Activated naive CD8-positive, alpha-beta T cell (primary cell): Measurements from ENCODE around the gene HLA-F.

ENCODE experiments used
- H3K27ac Mint-ChIP-seq: one replicate; pipeline ENCODE4 v1.8.0; 2021; ENCODE audit warnings: mixed read lengths
- H3K27me3 Mint-ChIP-seq: one replicate; pipeline ENCODE4 v1.8.0; 2021; ENCODE audit warnings: mixed read lengths
- H3K36me3 Mint-ChIP-seq: one replicate; pipeline ENCODE4 v1.8.0; 2021; ENCODE audit warnings: mixed read lengths
- H3K4me1 Mint-ChIP-seq: one replicate; pipeline ENCODE4 v1.8.0; 2021; ENCODE audit warnings: low read depth, mixed read lengths
- H3K4me3 Mint-ChIP-seq: one replicate; pipeline ENCODE4 v1.8.0; 2021; ENCODE audit warnings: mild to moderate bottlenecking, mixed read lengths
- H3K9me3 Mint-ChIP-seq: one replicate; pipeline ENCODE4 v1.8.0; 2021; ENCODE audit warnings: low read depth, mixed read lengths

The HLA-F gene

GRCh38 chr6:29708432-29709179, 14.6 kb upstream of the HLA-F start:
- Mint-ChIP-seq H3K9me3 (no peaks in the 10 kb centered on the region), H3K27me3 (no peaks in the 10 kb centered on the region), H3K36me3 (no peaks in the 10 kb centered on the region), H3K27ac (peak overlapping the region; percentile 64), H3K4me3 (peak overlapping the region; percentile 76), H3K4me1 (peaks cover 79% of the 10 kb centered on the region)

- H3K4me3 Mint-ChIP-seq, result peak overlapping the region; percentile 76
- peaks cover 82% of the 10 kb centered on the region for H3K4me1 Mint-ChIP-seq
- no peaks in the 10 kb centered on the region for H3K9me3 Mint-ChIP-seq
- peak overlapping the region; percentile 64 for H3K27ac Mint-ChIP-seq
- no peaks in the 10 kb centered on the region for H3K27me3 Mint-ChIP-seq
- no peaks in the 10 kb centered on the region for H3K36me3 Mint-ChIP-seq
These were observed 14.0 kb upstream of the HLA-F start for GRCh38 chr6:29709188-29709587.

- peak overlapping the region; percentile 66 for H3K27ac Mint-ChIP-seq
- peaks cover 87% of the 10 kb centered on the region for H3K4me1 Mint-ChIP-seq
- H3K9me3 Mint-ChIP-seq, result no peaks in the 10 kb centered on the region
- no peaks in the 10 kb centered on the region for H3K36me3 Mint-ChIP-seq
- H3K4me3 Mint-ChIP-seq, result peak overlapping the region; percentile 59
- H3K27me3 Mint-ChIP-seq, result no peaks in the 10 kb centered on the region
These were observed 12.8 kb upstream of the HLA-F start for GRCh38 chr6:29710281-29710941.

- H3K4me1 Mint-ChIP-seq, result peaks cover 32% of the 10 kb centered on the region
- no peak overlapping the region for H3K27ac Mint-ChIP-seq
- H3K4me3 Mint-ChIP-seq, result no peak overlapping the region
- peaks cover 11% of the 10 kb centered on the region for H3K36me3 Mint-ChIP-seq
- no peaks in the 10 kb centered on the region for H3K27me3 Mint-ChIP-seq
- no peaks in the 10 kb centered on the region for H3K9me3 Mint-ChIP-seq
These were observed 2.4 kb upstream of the HLA-F start for GRCh38 chr6:29720863-29721262.

GRCh38 chr6:29723666-29724588, 693 bp downstream of the HLA-F start:
- Mint-ChIP-seq H3K9me3 (no peaks in the 10 kb centered on the region), H3K27ac (peak overlapping the region; percentile 87), H3K4me3 (peak overlapping the region; percentile 94), H3K36me3 (peaks cover 25% of the 10 kb centered on the region), H3K4me1 (peaks cover 61% of the 10 kb centered on the region), H3K27me3 (no peaks in the 10 kb centered on the region)

- Mint-ChIP-seq H3K9me3 (no peaks in the 10 kb centered on the region), H3K4me3 (peak overlapping the region; percentile 94), H3K27ac (peak overlapping the region; percentile 87), H3K4me1 (peaks cover 71% of the 10 kb centered on the region), H3K36me3 (peaks cover 25% of the 10 kb centered on the region), H3K27me3 (no peaks in the 10 kb centered on the region)
These were observed 2.0 kb downstream of the HLA-F start for GRCh38 chr6:29724937-29725869.

GRCh38 chr6:29726001-29726400, 2.8 kb downstream of the HLA-F start:
- H3K9me3 Mint-ChIP-seq, result no peaks in the 10 kb centered on the region
- peak overlapping the region; percentile 87 for H3K27ac Mint-ChIP-seq
- H3K4me1 Mint-ChIP-seq, result peaks cover 78% of the 10 kb centered on the region
- H3K4me3 Mint-ChIP-seq, result peak overlapping the region; percentile 94
- no peaks in the 10 kb centered on the region for H3K27me3 Mint-ChIP-seq
- peaks cover 25% of the 10 kb centered on the region for H3K36me3 Mint-ChIP-seq

GRCh38 chr6:29726571-29727194, 3.4 kb downstream of the HLA-F start:
- Mint-ChIP-seq H3K4me3 (peak overlapping the region; percentile 94), H3K27me3 (no peaks in the 10 kb centered on the region), H3K36me3 (peaks cover 25% of the 10 kb centered on the region), H3K4me1 (peaks cover 79% of the 10 kb centered on the region), H3K9me3 (no peaks in the 10 kb centered on the region), H3K27ac (peak overlapping the region; percentile 87)

GRCh38 chr6:29727637-29728036, 4.4 kb downstream of the HLA-F start:
- peaks cover 77% of the 10 kb centered on the region for H3K4me1 Mint-ChIP-seq
- H3K27me3 Mint-ChIP-seq, result no peaks in the 10 kb centered on the region
- no peaks in the 10 kb centered on the region for H3K9me3 Mint-ChIP-seq
- H3K4me3 Mint-ChIP-seq, result peak overlapping the region; percentile 57
- H3K36me3 Mint-ChIP-seq, result peaks cover 25% of the 10 kb centered on the region
- peak overlapping the region; percentile 87 for H3K27ac Mint-ChIP-seq

GRCh38 chr6:29728173-29728874, 5.1 kb downstream of the HLA-F start:
- Mint-ChIP-seq H3K36me3 (peaks cover 25% of the 10 kb centered on the region), H3K27me3 (no peaks in the 10 kb centered on the region), H3K4me1 (peaks cover 78% of the 10 kb centered on the region), H3K9me3 (no peaks in the 10 kb centered on the region), H3K27ac (peak overlapping the region; percentile 87), H3K4me3 (peak overlapping the region; percentile 57)

GRCh38 chr6:29728875-29729270, 5.6 kb downstream of the HLA-F start:
- Mint-ChIP-seq H3K4me1 (peaks cover 81% of the 10 kb centered on the region), H3K4me3 (no peak overlapping the region), H3K27ac (peak overlapping the region; percentile 87), H3K27me3 (no peaks in the 10 kb centered on the region), H3K9me3 (no peaks in the 10 kb centered on the region), H3K36me3 (peaks cover 25% of the 10 kb centered on the region)

GRCh38 chr6:29729774-29730328, 6.6 kb downstream of the HLA-F start:
- H3K27me3 Mint-ChIP-seq, result no peaks in the 10 kb centered on the region
- no peaks in the 10 kb centered on the region for H3K9me3 Mint-ChIP-seq
- H3K4me3 Mint-ChIP-seq, result no peak overlapping the region
- H3K4me1 Mint-ChIP-seq, result peaks cover 83% of the 10 kb centered on the region
- peak overlapping the region; percentile 54 for H3K27ac Mint-ChIP-seq
- H3K36me3 Mint-ChIP-seq, result peaks cover 24% of the 10 kb centered on the region

GRCh38 chr6:29730575-29731126, 7.4 kb downstream of the HLA-F start:
- H3K27me3 Mint-ChIP-seq, result no peaks in the 10 kb centered on the region
- H3K4me1 Mint-ChIP-seq, result peaks cover 79% of the 10 kb centered on the region
- H3K9me3 Mint-ChIP-seq, result no peaks in the 10 kb centered on the region
- no peak overlapping the region for H3K4me3 Mint-ChIP-seq
- peak overlapping the region; percentile 4 for H3K27ac Mint-ChIP-seq
- H3K36me3 Mint-ChIP-seq, result peaks cover 16% of the 10 kb centered on the region
